Testis (tissue), 2 donors: Measurements from ENCODE around the gene ANO6.

Experiments used
- POLR2A ChIP-seq: fragments of 450-650 bp; IDR thresholded peaks from one replicate; pipeline ENCODE4 v1.6.1; 2017; ENCODE audit warnings: antibody characterized with exemption, mild to moderate bottlenecking, moderate library complexity
- TF ChIP-seq, protein P1 (sequence below), 3 experiments: fragments of 450-650 bp in 2 of 3; fragments of 200-600 bp in 1 of 3; sonication (generic) in 1 of 3; IDR thresholded peaks; one replicate each; pipeline ENCODE4 v1.5.1; 2016 to 2019; ENCODE audit warnings: antibody characterized with exemption in 3 of 3, mild to moderate bottlenecking in 2 of 3, moderate library complexity in 1 of 3

DNA sequence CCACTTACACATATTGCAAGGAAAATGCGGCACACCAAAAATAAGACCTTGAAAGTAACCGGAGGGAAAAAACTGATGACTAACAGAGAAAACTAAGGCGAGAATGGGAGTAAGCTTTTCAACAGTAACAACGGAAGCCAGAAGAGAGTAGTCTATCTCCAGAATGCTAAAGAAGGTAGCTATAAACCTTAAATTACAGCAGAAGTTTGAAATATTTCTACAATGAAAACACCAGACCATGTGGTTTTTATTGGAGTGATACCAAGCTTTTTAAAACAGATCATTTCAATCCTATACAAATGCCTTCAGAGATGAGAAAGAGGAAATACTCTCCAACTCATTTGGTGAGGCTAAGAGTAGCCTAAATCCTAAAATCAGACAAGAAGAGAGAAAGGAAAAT is 209.5 kb downstream of the ANO6 start:
- TF ChIP-seq, protein P1, sequence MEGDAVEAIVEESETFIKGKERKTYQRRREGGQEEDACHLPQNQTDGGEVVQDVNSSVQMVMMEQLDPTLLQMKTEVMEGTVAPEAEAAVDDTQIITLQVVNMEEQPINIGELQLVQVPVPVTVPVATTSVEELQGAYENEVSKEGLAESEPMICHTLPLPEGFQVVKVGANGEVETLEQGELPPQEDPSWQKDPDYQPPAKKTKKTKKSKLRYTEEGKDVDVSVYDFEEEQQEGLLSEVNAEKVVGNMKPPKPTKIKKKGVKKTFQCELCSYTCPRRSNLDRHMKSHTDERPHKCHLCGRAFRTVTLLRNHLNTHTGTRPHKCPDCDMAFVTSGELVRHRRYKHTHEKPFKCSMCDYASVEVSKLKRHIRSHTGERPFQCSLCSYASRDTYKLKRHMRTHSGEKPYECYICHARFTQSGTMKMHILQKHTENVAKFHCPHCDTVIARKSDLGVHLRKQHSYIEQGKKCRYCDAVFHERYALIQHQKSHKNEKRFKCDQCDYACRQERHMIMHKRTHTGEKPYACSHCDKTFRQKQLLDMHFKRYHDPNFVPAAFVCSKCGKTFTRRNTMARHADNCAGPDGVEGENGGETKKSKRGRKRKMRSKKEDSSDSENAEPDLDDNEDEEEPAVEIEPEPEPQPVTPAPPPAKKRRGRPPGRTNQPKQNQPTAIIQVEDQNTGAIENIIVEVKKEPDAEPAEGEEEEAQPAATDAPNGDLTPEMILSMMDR (IDR thresholded peaks at IDR 0.05): no peak
- TF ChIP-seq POLR2A: no peak
